ENCODE results near the gene GOLT1A.

DNA sequence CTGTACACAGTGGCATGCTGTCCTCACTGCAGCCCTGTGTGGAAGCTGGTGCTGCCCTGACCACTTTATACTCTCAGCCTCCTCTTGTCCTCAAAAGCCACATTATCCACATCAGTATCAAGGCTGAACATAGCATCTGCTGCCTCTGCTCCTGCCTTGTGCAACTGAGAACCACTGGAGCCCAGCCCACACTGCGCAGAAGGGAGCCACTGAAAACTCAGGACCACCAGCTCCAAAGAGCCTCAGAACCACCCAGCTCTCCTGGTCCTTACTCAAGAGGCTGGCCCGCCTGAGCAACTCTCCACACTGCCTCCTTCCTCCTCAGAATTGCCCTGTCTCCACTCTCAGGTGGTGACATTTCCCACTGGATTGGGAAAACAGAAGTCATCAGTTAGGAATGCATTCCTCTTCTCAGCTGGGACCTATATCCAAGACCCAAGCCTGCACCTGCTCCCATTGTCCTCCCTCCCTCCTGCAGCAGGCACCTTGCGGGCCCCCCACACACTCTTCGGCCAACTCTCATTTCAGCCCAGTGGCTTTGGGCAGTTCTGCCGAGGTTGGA, 10.5 kb downstream of the GOLT1A start:
- TF ChIP-seq, protein P1, sequence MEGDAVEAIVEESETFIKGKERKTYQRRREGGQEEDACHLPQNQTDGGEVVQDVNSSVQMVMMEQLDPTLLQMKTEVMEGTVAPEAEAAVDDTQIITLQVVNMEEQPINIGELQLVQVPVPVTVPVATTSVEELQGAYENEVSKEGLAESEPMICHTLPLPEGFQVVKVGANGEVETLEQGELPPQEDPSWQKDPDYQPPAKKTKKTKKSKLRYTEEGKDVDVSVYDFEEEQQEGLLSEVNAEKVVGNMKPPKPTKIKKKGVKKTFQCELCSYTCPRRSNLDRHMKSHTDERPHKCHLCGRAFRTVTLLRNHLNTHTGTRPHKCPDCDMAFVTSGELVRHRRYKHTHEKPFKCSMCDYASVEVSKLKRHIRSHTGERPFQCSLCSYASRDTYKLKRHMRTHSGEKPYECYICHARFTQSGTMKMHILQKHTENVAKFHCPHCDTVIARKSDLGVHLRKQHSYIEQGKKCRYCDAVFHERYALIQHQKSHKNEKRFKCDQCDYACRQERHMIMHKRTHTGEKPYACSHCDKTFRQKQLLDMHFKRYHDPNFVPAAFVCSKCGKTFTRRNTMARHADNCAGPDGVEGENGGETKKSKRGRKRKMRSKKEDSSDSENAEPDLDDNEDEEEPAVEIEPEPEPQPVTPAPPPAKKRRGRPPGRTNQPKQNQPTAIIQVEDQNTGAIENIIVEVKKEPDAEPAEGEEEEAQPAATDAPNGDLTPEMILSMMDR (IDR thresholded peaks at IDR 0.05), result no peak
- no peak for TF ChIP-seq ZFX (IDR thresholded peaks at IDR 0.05; ENCODE audit: borderline replicate concordance)

All from 22Rv1 (cell line).